Dermis blood vessel endothelial cell (primary cell): ENCODE measurements around the gene ZNF575. TPM values are rescaled to one million over a fixed set of nuclear protein-coding genes. Genes with fewer than 3 reads are reported as not detected.
A peak's percentile ranks its signal among the peaks of the same experiment; 100 is the strongest.

Experiments used
- DNase-seq: peaks from one replicate; pipeline ENCODE4 v3.0.0; 2010
- total RNA-seq: library from RNA; depleted of rRNA; stranded (reverse); fragments of >200 nt; gene quantifications from 2 replicates; pipeline ENCODE4 v1.2.3, GENCODE V29; 2014

Gene ZNF575
- total RNA-seq, 1 donor from 2014 or later, result not detected

DNA sequence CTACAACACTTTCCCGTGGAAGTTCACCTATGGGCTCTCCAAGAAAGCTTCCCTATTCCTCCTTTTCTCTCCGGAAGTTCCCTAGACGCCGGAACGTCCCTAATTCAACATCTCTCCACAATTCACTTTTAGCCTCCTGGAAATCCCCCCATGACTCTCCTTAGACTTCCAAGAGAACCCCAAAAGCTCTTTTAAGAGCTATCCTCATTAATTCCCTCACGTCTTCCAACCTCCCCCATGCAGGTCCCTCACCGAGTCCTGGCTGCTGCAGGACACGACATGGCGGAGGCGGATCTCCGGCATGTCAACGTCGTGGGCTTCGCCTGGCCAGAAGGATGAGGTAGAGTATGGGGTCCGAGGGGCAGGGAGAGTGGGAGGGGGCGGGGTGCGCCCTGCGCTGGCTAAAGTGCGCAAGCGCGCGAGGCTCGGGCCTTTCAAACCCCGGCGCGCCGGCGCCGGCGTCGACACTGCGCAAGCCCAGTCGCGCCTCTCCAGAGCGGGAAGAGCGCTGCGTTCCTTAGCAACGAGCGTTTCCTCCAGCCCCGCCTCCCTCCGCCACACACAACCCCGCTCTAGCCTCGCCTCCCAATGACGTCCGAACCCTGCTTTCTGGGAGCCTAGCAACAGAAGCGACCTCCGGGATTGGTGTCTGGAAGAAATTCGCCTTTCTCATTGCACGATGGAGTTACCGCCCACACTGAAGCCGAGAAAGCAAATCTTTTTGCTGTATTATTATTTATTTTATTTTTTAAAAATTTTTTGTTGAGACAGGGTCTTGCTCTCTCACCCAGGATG lies 42.4 kb downstream of the ZNF575 start, which contains the start of the genes PINLYP and XRCC1:
PINLYP (plus strand) TSS at position 646 of the 795 bp plus-strand sequence. CDS start 1,391 bp downstream, outside the sequence.
XRCC1 (minus strand) TSS at position 372 of the 795 bp plus-strand sequence; CDS start at position 303, 69 bp downstream.
- DNase-seq, result peak; percentile 100

DNA sequence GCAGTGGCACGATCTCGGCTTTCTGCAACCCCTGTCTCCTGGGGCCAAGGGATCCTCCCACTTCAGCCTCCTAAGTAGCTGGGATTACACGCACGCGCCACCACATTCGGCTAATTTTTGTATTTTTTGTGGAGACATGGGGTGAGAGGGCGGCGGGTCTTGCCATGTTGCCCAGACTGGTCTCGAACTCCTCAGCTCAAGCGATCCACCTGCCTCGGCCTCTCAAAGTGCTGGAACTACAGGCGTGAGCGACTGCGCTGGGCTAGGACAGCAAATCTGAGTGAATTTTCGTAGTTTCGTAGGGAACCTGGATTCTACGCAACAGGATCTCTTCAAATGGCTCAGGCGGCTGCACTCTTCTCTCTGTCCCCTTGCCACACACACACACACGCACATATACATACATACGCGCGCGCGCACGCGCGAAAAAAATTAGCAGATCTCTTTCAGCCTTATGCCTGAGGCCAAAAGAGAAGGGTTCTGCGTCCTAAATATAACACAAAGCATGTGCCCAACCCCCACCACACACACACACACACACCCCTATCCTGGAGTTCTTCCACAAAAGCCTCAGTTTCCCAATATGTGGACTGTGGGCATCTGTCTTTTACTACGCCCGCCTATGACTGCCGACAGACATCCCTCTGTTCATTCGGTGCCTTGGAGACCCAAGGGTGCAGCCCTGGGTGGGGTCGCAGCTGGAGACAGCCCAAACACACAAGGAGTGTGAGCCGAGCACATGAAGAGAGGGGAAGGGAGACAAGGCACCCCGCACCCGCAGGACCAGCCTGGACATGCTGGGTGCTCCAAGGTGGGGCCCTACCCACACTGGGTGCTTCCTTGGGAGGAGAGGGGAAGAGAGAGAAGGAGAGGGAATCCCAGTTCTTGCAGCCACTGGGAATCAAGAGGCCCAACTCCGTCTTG lies 43.2 kb downstream of the ZNF575 start:
- no peak for DNase-seq

DNA sequence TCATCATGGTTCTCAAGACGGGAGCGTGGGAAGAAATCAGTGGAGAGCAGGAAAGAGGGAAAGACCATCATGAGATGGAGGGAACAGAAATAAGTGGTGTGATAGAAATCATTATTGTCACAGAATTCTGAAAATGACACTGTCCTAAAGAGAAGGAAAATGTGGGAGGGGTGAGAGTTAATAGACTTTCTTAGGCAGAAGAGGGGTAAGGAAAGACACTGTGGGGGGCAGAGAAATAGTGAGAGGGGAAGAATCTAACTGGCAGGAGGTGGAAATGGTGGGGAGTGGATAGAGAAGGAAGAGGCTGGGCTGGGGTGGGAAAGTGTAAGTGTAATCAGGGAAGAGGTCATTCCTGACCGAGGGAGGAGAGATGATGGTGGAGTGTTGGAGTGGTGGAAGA lies 45.8 kb downstream of the ZNF575 start:
- no peak for DNase-seq

DNA sequence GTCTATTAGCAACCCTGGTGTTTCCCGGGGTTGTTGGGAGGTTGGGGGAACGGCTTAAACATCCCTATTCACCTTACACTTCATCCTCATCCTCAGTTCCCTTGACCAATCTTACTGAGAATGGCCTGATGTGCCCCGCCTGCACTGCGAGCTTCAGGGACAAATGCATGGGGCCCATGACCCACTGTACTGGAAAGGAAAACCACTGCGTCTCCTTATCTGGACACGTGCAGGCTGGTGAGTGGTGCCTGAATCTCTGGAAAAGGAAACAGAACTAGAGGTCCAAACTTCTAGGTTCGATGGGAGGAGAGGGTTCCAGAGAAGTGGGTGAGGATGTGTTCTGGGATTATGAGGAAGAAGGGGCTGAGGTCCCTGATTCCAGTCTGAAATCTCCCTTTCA lies 48.5 kb downstream of the ZNF575 start:
- DNase-seq, result no peak

DNA sequence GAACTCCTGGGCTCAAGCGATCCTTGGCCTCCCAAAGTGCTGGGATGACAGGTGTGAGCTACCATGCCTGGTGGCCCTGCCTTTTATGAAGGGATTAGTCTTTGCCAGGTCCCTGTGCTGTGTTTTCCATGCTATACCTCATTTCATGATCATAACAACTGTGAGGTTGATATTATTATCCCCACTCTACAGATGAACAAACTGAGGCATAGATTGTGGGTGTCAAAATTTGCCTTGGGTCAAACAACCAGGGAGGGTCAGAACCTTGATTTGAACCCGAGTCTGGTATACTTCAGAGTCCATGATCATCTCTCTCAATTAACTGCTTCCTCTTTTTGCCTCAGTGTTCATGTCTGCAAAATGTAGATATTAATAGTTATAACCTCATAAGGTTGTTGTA lies 49.5 kb downstream of the ZNF575 start:
- DNase-seq, result no peak

DNA sequence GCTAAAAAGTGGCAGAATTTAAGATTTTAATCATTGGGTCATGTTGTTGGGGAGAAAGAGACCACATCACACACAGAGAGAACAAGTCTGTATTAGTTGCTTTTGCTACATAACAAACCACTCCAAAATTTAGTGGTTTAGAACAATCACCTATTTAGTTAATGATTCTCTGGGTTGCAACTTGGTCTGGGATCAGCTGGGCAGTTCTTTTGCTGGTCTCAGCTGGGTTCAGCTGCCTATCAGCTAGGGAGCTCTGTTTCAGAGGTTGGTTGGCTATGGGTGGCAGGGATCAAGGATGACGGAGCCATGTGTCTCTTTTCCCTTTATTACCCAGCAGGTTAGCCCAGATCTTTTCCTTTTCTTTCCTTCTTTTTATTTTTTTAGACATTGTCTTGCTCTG lies 51.5 kb downstream of the ZNF575 start:
- no peak for DNase-seq

Other genes starting within 250 kb of the ZNF575 start
- 0.05 TPM in 1 of 2 replicates, not detected in the other for gene CD177, start 179.5 kb upstream of the ZNF575 start, total RNA-seq
- gene TEX101, start 118.3 kb upstream of the ZNF575 start, total RNA-seq, result not detected in 2 replicates
- 0.17 and 0.33 TPM in 2 replicates for gene LYPD3, start 67.6 kb upstream of the ZNF575 start, total RNA-seq
- gene PHLDB3, start 28.4 kb upstream of the ZNF575 start, total RNA-seq, result 34.2 and 49.8 TPM in 2 replicates
- gene ETHE1, start 6.0 kb upstream of the ZNF575 start, total RNA-seq, result 102 and 104 TPM in 2 replicates
- 16.8 and 18.6 TPM in 2 replicates for gene XRCC1, start 42.3 kb downstream of the ZNF575 start, total RNA-seq
- 0.68 and 3.7 TPM in 2 replicates for gene PINLYP, start 42.6 kb downstream of the ZNF575 start, total RNA-seq
- 27.2 and 34.6 TPM in 2 replicates for gene IRGQ, start 62.9 kb downstream of the ZNF575 start, total RNA-seq
- 10.8 and 12.6 TPM in 2 replicates for gene ZNF576, start 63.4 kb downstream of the ZNF575 start, total RNA-seq
- gene SRRM5, start 78.9 kb downstream of the ZNF575 start, total RNA-seq, result 0.05 and 0.17 TPM in 2 replicates
- gene ZNF428, start 86.4 kb downstream of the ZNF575 start, total RNA-seq, result 41.5 and 46.5 TPM in 2 replicates
- 8.7 and 11.9 TPM in 2 replicates for gene CADM4, start 106.7 kb downstream of the ZNF575 start, total RNA-seq
- 23.3 and 24.2 TPM in 2 replicates for gene PLAUR, start 137.0 kb downstream of the ZNF575 start, total RNA-seq
- not detected in 2 replicates for gene IRGC, start 182.9 kb downstream of the ZNF575 start, total RNA-seq
- gene SMG9, start 221.8 kb downstream of the ZNF575 start, total RNA-seq, result 8.8 and 9.0 TPM in 2 replicates
- gene KCNN4, start 247.8 kb downstream of the ZNF575 start, total RNA-seq, result 0.09 and 0.51 TPM in 2 replicates